WTC11 (cell line): ENCODE results near the gene PGGHG. TPM values are rescaled to one million over a fixed set of nuclear protein-coding genes. Genes with fewer than 3 reads are reported as not detected.

Experiments
- ATAC-seq: fragments of 200-7000 bp; cut with Tn5 transposase; 2 replicates; pipeline ENCODE4 v1.10.0; 2021; ENCODE audit warnings: mild to moderate bottlenecking, moderate library complexity
- CTCF ChIA-PET: fragments of 300-600 bp; sonication (Branson Sonifier 250); formaldehyde crosslinking; loops from one replicate; lab custom pipeline; 2021; ENCODE audit warnings: antibody characterized with exemption; lab: Charles Lee
- POLR2A ChIA-PET: fragments of 350-600 bp; sonication (Branson Sonifier 250); formaldehyde crosslinking; loops from one replicate; lab custom pipeline; 2021; ENCODE audit warnings: antibody characterized with exemption; lab: Charles Lee
- DNase-seq: peaks from one replicate; pipeline ENCODE4 v3.0.0; 2021; ENCODE audit warnings: low spot score
- H3K27ac Mint-ChIP-seq: 2 replicates; pipeline ENCODE4 v1.8.0; 2021; ENCODE audit warnings: mixed read lengths
- H3K27me3 Mint-ChIP-seq: 2 replicates; pipeline ENCODE4 v1.8.0; 2021; ENCODE audit warnings: low read depth, mild to moderate bottlenecking, moderate library complexity, mixed read lengths
- H3K36me3 Mint-ChIP-seq: 2 replicates; pipeline ENCODE4 v1.8.0; 2021; ENCODE audit warnings: mixed read lengths
- H3K4me1 Mint-ChIP-seq: 2 replicates; pipeline ENCODE4 v1.8.0; 2022; ENCODE audit warnings: mixed read lengths
- H3K4me3 Mint-ChIP-seq: 2 replicates; pipeline ENCODE4 v1.8.0; 2021; ENCODE audit warnings: mild to moderate bottlenecking, moderate library complexity, mixed read lengths
- H3K9me3 Mint-ChIP-seq: 2 replicates; pipeline ENCODE4 v1.8.0; 2021; ENCODE audit warnings: mixed read lengths
- GTF2I ChIP-seq: fragments of 250-450 bp; sonication (Bioruptor Pico); conservative IDR thresholded peaks from 2 replicates; pipeline ENCODE4 v1.4.0; 2021; ENCODE audit warnings: mild to moderate bottlenecking
- MYBL2 ChIP-seq: sonication (generic); formaldehyde crosslinking; IDR thresholded peaks from 2 replicates; pipeline ENCODE4 v1.8.1; 2023; ENCODE audit warnings: mild to moderate bottlenecking, moderate library complexity, missing genetic modification reagents
- TCF7 ChIP-seq: sonication (generic); formaldehyde crosslinking; IDR thresholded peaks from 2 replicates; pipeline ENCODE4 v1.8.0; 2022; ENCODE audit warnings: mild to moderate bottlenecking, low read depth, missing genetic modification reagents, moderate library complexity
- TEAD4 ChIP-seq: sonication (generic); formaldehyde crosslinking; IDR thresholded peaks from 2 replicates; pipeline ENCODE4 v1.8.0; 2022; ENCODE audit warnings: mild to moderate bottlenecking, missing genetic modification reagents
- TP53 ChIP-seq: sonication (generic); formaldehyde crosslinking; IDR thresholded peaks from 2 replicates; pipeline ENCODE4 v1.8.1; 2023; ENCODE audit warnings: mild to moderate bottlenecking, missing genetic modification reagents
- ZBTB21 ChIP-seq: sonication (generic); formaldehyde crosslinking; IDR thresholded peaks from 2 replicates; pipeline ENCODE4 v1.8.1; 2023; ENCODE audit warnings: mild to moderate bottlenecking, missing genetic modification reagents, borderline replicate concordance
- ZNF263 ChIP-seq: sonication (generic); formaldehyde crosslinking; IDR thresholded peaks from 2 replicates; pipeline ENCODE4 v1.8.1; 2022; ENCODE audit warnings: low read depth, mild to moderate bottlenecking, moderate library complexity, missing genetic modification reagents
- total RNA-seq: library from RNA; stranded (reverse); gene quantifications from 3 replicates; pipeline ENCODE4 v1.2.3, GENCODE V29; 2021
- TF ChIP-seq, protein P1 (sequence below): sonication (generic); formaldehyde crosslinking; IDR thresholded peaks from 2 replicates; pipeline ENCODE4 v1.8.0; 2022; ENCODE audit warnings: mild to moderate bottlenecking, missing genetic modification reagents
- TF ChIP-seq, protein P2 (sequence below): sonication (generic); formaldehyde crosslinking; IDR thresholded peaks from 2 replicates; pipeline ENCODE4 v1.8.1; 2022; ENCODE audit warnings: missing genetic modification reagents, borderline replicate concordance
- TF ChIP-seq, protein P3 (sequence below): sonication (generic); formaldehyde crosslinking; IDR thresholded peaks from 2 replicates; pipeline ENCODE4 v1.8.1; 2023; ENCODE audit warnings: mild to moderate bottlenecking, missing genetic modification reagents
- TF ChIP-seq, protein P4 (sequence below): sonication (generic); formaldehyde crosslinking; IDR thresholded peaks from 2 replicates; pipeline ENCODE4 v1.8.0; 2022; ENCODE audit warnings: mild to moderate bottlenecking, missing genetic modification reagents
- TF ChIP-seq, protein P5 (sequence below): sonication (generic); formaldehyde crosslinking; IDR thresholded peaks from 2 replicates; pipeline ENCODE4 v1.8.1; 2022; ENCODE audit warnings: low read depth, missing genetic modification reagents, borderline replicate concordance
- TF ChIP-seq, protein P6 (sequence below): fragments of 250-450 bp; sonication (Bioruptor Pico); IDR thresholded peaks from 2 replicates; pipeline ENCODE4 v1.8.0; 2021; ENCODE audit warnings: mild to moderate bottlenecking
- TF ChIP-seq, protein P7 (sequence below): fragments of 250-450 bp; sonication (Bioruptor Pico); conservative IDR thresholded peaks from 2 replicates; pipeline ENCODE4 v1.9.0; 2021; ENCODE audit warnings: mild to moderate bottlenecking
- TF ChIP-seq, protein P8 (sequence below): sonication (generic); formaldehyde crosslinking; IDR thresholded peaks from 2 replicates; pipeline ENCODE4 v1.8.1; 2023; ENCODE audit warnings: mild to moderate bottlenecking, missing genetic modification reagents, borderline replicate concordance
- TF ChIP-seq, protein P9 (sequence below): fragments of 250-450 bp; sonication (Bioruptor Pico); IDR thresholded peaks from 2 replicates; pipeline ENCODE4 v1.9.0; 2021; ENCODE audit warnings: mild to moderate bottlenecking

The PGGHG gene
- total RNA-seq, 1 experiment from 2014 or later: 74.9 TPM

DNA sequence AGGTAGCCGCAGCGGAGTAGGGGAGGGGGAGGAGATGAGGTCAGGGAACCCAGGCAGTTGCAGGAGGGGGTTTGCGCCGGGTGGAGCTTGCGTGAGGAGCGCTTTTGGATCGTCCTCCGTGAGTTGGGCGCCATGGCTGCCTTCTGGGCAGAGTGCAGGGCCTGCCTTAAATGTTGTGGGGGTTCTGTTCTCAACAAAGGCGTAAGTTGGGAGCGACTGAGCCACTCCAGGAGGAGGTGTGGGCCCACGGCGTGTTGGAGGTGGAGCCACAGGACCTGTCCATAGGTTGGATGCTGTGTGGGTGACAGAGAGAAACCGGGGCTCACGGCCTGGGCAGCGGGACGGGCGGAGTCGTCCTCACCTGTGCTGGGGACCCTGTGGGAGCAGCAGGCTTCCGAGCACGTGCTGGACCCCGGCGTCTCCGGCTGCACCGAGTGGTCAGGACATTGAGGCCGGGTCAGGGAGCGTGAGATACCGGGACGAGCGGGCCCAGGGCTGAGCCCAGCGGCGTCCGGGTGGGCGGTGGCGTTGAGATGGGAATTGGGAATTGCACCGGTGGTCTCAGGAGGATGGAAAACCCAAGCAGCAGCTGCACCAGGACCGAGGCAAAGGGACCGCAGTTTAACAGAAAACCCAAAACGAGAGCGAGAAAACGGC lies 977 bp upstream of the PGGHG start (continued):
- TF ChIP-seq, protein P1, sequence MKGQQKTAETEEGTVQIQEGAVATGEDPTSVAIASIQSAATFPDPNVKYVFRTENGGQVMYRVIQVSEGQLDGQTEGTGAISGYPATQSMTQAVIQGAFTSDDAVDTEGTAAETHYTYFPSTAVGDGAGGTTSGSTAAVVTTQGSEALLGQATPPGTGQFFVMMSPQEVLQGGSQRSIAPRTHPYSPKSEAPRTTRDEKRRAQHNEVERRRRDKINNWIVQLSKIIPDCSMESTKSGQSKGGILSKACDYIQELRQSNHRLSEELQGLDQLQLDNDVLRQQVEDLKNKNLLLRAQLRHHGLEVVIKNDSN (CRISPR knock-in tag): peak; percentile 48; the same call in 1 of the 2 replicates
- TF ChIP-seq, protein P2, sequence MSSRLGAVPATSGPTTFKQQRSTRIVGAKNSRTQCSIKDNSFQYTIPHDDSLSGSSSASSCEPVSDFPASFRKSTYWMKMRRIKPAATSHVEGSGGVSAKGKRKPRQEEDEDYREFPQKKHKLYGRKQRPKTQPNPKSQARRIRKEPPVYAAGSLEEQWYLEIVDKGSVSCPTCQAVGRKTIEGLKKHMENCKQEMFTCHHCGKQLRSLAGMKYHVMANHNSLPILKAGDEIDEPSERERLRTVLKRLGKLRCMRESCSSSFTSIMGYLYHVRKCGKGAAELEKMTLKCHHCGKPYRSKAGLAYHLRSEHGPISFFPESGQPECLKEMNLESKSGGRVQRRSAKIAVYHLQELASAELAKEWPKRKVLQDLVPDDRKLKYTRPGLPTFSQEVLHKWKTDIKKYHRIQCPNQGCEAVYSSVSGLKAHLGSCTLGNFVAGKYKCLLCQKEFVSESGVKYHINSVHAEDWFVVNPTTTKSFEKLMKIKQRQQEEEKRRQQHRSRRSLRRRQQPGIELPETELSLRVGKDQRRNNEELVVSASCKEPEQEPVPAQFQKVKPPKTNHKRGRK (CRISPR knock-in tag): no peak
- TF ChIP-seq, protein P3, sequence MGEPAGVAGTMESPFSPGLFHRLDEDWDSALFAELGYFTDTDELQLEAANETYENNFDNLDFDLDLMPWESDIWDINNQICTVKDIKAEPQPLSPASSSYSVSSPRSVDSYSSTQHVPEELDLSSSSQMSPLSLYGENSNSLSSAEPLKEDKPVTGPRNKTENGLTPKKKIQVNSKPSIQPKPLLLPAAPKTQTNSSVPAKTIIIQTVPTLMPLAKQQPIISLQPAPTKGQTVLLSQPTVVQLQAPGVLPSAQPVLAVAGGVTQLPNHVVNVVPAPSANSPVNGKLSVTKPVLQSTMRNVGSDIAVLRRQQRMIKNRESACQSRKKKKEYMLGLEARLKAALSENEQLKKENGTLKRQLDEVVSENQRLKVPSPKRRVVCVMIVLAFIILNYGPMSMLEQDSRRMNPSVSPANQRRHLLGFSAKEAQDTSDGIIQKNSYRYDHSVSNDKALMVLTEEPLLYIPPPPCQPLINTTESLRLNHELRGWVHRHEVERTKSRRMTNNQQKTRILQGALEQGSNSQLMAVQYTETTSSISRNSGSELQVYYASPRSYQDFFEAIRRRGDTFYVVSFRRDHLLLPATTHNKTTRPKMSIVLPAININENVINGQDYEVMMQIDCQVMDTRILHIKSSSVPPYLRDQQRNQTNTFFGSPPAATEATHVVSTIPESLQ (CRISPR knock-in tag): no peak
- TF ChIP-seq MYBL2 (CRISPR knock-in tag): no peak
- TF ChIP-seq, protein P4, sequence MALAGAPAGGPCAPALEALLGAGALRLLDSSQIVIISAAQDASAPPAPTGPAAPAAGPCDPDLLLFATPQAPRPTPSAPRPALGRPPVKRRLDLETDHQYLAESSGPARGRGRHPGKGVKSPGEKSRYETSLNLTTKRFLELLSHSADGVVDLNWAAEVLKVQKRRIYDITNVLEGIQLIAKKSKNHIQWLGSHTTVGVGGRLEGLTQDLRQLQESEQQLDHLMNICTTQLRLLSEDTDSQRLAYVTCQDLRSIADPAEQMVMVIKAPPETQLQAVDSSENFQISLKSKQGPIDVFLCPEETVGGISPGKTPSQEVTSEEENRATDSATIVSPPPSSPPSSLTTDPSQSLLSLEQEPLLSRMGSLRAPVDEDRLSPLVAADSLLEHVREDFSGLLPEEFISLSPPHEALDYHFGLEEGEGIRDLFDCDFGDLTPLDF: no peak

DNA sequence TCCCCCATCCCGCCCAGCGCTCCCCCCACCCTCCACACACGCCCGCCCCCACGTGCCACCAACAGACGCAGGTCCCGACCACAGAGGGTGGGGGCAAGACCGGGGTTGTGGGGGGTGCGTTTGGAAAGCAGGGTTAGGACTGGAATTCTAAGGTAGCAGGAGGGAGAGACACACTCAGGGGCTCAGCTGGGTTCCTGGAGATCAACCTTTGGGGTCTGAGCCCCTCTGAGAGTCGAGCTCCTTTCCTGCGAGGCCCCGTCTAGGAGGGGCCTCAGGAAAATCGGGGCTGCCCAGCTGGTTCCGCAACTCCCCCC lies 429 bp downstream of the PGGHG start:
- H3K36me3 Mint-ChIP-seq: peaks cover 17% of the 10 kb centered on the region; the same call in 1 of the 2 replicates
- peaks cover 18% of the 10 kb centered on the region for H3K27me3 Mint-ChIP-seq
- ATAC-seq (no peak), DNase-seq (peak; percentile 16)
- ChIA-PET CTCF (interaction anchor here (0.9 to 4.8 kb wide), 4 partner anchors 16 to 75 kb away, joined by 3 to 34 read pairs (median 14); no protein-coding TSS in a partner anchor), POLR2A (interaction anchor here (1.0 to 2.6 kb wide), 2 partner anchors 11 to 38 kb away, joined by 5 to 9 read pairs; no protein-coding TSS in a partner anchor)
- peak overlapping the region; percentile 65 for H3K4me3 Mint-ChIP-seq
- no peak overlapping the region for H3K27ac Mint-ChIP-seq
- H3K4me1 Mint-ChIP-seq: peaks cover 40% of the 10 kb centered on the region
- no peaks in the 10 kb centered on the region for H3K9me3 Mint-ChIP-seq
- TF ChIP-seq GTF2I (CRISPR knock-in tag) (no peak), TCF7 (CRISPR knock-in tag) (no peak), TEAD4 (no peak), ZBTB21 (CRISPR knock-in tag) (no peak), ZNF263 (no peak), TP53 (CRISPR knock-in tag) (no peak)
- TF ChIP-seq, protein P5, sequence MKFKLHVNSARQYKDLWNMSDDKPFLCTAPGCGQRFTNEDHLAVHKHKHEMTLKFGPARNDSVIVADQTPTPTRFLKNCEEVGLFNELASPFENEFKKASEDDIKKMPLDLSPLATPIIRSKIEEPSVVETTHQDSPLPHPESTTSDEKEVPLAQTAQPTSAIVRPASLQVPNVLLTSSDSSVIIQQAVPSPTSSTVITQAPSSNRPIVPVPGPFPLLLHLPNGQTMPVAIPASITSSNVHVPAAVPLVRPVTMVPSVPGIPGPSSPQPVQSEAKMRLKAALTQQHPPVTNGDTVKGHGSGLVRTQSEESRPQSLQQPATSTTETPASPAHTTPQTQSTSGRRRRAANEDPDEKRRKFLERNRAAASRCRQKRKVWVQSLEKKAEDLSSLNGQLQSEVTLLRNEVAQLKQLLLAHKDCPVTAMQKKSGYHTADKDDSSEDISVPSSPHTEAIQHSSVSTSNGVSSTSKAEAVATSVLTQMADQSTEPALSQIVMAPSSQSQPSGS: no peak
- TF ChIP-seq, protein P6, sequence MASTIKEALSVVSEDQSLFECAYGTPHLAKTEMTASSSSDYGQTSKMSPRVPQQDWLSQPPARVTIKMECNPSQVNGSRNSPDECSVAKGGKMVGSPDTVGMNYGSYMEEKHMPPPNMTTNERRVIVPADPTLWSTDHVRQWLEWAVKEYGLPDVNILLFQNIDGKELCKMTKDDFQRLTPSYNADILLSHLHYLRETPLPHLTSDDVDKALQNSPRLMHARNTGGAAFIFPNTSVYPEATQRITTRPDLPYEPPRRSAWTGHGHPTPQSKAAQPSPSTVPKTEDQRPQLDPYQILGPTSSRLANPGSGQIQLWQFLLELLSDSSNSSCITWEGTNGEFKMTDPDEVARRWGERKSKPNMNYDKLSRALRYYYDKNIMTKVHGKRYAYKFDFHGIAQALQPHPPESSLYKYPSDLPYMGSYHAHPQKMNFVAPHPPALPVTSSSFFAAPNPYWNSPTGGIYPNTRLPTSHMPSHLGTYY (CRISPR knock-in tag): no peak
- TF ChIP-seq, protein P7, sequence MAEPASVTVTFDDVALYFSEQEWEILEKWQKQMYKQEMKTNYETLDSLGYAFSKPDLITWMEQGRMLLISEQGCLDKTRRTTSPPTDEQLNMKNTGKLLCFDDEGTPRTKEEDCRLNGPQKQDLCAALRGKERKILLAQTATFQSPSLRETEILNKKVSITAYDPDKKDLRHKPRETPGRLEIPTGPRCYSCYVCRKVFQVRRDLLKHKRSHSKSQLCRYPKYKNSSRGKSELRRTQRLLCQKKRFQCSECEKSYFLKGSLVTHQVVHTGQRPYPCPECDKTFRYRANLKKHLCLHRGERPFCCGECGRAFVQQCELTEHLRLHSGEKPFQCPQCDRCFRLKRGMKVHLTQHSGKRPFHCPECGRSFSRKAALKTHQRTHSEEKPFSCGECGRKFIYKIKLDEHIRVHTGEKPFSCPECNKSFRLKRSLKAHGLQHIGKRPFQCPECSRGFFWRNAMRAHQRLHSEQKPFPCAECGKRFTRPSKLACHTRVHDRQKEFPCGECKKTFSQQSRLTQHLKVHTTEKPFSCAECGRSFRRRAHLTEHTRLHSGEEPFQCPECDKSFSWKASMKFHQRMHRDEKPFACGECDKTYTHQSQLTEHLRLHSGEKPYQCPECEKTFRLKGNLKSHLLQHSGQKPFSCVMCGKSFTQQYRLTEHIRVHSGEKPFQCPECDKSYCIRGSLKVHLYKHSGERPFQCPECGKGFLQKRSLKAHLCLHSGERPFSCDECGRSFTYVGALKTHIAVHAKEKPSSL (CRISPR knock-in tag): no peak
- TF ChIP-seq, protein P8, sequence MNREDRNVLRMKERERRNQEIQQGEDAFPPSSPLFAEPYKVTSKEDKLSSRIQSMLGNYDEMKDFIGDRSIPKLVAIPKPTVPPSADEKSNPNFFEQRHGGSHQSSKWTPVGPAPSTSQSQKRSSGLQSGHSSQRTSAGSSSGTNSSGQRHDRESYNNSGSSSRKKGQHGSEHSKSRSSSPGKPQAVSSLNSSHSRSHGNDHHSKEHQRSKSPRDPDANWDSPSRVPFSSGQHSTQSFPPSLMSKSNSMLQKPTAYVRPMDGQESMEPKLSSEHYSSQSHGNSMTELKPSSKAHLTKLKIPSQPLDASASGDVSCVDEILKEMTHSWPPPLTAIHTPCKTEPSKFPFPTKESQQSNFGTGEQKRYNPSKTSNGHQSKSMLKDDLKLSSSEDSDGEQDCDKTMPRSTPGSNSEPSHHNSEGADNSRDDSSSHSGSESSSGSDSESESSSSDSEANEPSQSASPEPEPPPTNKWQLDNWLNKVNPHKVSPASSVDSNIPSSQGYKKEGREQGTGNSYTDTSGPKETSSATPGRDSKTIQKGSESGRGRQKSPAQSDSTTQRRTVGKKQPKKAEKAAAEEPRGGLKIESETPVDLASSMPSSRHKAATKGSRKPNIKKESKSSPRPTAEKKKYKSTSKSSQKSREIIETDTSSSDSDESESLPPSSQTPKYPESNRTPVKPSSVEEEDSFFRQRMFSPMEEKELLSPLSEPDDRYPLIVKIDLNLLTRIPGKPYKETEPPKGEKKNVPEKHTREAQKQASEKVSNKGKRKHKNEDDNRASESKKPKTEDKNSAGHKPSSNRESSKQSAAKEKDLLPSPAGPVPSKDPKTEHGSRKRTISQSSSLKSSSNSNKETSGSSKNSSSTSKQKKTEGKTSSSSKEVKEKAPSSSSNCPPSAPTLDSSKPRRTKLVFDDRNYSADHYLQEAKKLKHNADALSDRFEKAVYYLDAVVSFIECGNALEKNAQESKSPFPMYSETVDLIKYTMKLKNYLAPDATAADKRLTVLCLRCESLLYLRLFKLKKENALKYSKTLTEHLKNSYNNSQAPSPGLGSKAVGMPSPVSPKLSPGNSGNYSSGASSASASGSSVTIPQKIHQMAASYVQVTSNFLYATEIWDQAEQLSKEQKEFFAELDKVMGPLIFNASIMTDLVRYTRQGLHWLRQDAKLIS (CRISPR knock-in tag): no peak
- TF ChIP-seq, protein P9, sequence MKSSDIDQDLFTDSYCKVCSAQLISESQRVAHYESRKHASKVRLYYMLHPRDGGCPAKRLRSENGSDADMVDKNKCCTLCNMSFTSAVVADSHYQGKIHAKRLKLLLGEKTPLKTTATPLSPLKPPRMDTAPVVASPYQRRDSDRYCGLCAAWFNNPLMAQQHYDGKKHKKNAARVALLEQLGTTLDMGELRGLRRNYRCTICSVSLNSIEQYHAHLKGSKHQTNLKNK (CRISPR knock-in tag): no peak
